GM12873 (cell line): ENCODE measurements around the gene NFIX.

Source experiments
- CTCF ChIP-seq: IDR thresholded peaks from 2 replicates; pipeline ENCODE4 v1.5.1; 2012; ENCODE audit warnings: low read depth, mild to moderate bottlenecking, moderate library complexity, low read length, control low read depth; ENCODE audit not compliant: insufficient read depth; ENCODE audit errors: missing control alignments

Gene NFIX

GRCh38 chr19:13024126-13024950, 29.1 kb downstream of the NFIX start:
- TF ChIP-seq CTCF, result no peak

GRCh38 chr19:13024951-13025697, 29.8 kb downstream of the NFIX start:
- no peak for TF ChIP-seq CTCF

- no peak for TF ChIP-seq CTCF
These were observed 30.7 kb downstream of the NFIX start for GRCh38 chr19:13025819-13026456.

GRCh38 chr19:13026462-13027370, 31.4 kb downstream of the NFIX start:
- TF ChIP-seq CTCF, result no peak

GRCh38 chr19:13027557-13027956, 32.3 kb downstream of the NFIX start:
- no peak for TF ChIP-seq CTCF

- TF ChIP-seq CTCF, result no peak
These were observed 32.8 kb downstream of the NFIX start for GRCh38 chr19:13028027-13028426.
